GM12801 (cell line): ENCODE results near the gene MEG3.

Source experiments
- CTCF ChIP-seq: IDR thresholded peaks from one replicate; pipeline ENCODE4 v1.5.1; 2011; ENCODE audit warnings: control low read depth; ENCODE audit not compliant: insufficient read length; ENCODE audit errors: extremely low read depth

MEG3 gene

GRCh38 chr14:100857923-100858837, 32.3 kb downstream of the MEG3 start:
- TF ChIP-seq CTCF: no peak

GRCh38 chr14:100858838-100859220, 32.9 kb downstream of the MEG3 start:
- no peak for TF ChIP-seq CTCF

DNA sequence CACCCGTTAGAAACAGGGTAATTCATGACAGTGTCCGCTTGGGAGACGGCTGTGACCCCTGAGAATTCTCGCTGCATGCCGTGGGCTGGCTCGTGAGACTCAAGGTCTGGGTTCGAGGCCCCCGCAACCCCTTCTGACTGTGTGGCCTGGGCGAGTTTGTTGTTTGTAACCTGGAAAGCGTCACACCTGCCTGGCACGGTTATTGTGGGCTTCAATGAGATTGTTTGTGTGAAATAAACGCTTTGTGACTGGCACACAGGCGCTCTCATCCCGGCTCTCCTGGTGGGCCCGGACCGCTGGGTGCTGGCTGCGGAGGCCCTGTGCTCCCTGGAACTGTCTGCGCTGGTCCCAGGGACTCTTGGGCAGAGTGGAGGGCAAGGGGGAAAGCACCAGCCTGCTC, 33.9 kb downstream of the MEG3 start:
- TF ChIP-seq CTCF: no peak

DNA sequence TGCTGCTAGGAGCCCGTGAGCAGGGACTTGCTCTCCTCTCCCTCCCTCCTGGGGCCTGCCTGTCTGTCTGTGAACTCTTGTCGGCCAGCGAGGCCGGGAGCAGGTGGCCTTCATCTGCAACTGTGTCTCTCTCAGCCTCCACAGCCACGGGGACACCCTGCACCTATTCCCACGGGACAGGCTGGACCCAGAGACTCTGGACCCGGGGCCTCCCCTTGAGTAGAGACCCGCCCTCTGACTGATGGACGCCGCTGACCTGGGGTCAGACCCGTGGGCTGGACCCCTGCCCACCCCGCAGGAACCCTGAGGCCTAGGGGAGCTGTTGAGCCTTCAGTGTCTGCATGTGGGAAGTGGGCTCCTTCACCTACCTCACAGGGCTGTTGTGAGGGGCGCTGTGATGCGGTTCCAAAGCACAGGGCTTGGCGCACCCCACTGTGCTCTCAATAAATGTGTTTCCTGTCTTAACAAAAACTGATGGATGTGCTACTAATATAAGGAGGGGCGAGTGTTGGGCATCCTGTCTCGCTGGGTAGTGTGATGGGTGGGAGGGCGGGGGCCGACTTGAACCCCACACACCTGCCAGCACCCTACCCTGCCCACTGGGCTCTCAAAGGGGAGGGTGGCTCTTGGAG, 34.8 kb downstream of the MEG3 start:
- TF ChIP-seq CTCF: no peak

DNA sequence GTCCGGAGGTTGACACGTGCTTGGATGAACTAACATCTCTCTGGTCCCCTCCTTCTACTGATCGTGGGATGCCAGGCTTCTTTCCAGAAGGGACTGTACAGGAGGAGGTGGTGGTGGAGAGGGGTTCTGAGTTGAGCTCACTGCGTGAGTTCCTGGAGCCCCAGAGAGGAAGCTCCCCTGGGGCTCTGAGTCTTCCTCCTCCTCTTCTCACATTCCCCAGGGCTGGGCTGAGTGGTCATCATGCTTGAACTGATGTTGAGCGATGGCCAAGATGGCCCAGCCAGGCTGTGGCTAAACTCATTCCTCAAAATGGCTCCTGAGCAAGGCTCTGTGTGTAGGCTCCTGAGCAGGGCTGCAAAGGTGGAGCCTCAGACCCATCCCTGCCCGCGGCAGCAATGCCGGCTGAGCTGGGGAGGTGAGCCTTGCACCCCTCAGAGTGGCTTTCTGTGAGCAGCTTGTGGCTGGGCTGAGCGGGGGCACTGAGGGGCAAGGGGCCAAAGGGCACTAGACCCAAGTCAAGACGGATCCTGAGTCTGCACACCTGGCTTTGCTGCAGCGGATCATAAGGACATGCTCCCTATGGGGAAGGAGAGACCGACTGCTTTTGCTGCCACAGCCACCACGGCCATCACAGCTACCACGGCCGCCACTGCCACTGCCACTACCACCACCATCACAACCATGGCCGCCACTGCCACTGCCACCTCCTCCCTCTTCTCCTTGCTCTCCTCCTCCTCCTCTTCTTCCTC, 35.4 kb downstream of the MEG3 start:
- no peak for TF ChIP-seq CTCF

DNA sequence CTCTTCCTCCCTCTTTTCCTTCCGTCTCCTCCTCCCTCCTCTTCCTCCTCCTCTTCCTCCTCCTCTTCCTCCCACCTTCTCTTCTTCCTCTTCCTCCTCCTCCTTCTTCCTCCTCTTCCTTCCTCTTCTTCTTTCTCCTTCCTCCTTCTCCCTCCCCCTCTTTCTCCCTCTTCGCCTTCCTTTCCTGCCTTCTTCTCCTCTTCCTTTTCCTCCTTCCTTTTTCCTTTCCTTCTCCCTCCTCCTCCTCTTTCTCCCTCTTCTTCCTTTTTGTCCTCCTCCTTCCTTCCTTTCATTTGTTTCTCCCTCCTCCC, 36.0 kb downstream of the MEG3 start:
- TF ChIP-seq CTCF: no peak

GRCh38 chr14:100862277-100862676, 36.4 kb downstream of the MEG3 start:
- no peak for TF ChIP-seq CTCF
